ENCODE results near the gene HOXD11. TPM values are rescaled to one million over a fixed set of nuclear protein-coding genes. Genes with fewer than 3 reads are reported as not detected.
A peak's percentile ranks its signal among the peaks of the same experiment; 100 is the strongest.

HOXD11 gene
- total and polyA plus RNA-seq, 2 donors (not counting 3 experiments of a cell fraction or from before 2014, with no cell fraction given), result not detected

- dilution Hi-C loops (cut with MboI; ENCODE audit: extremely low pct_ligation_motif_present, low sequenced_read_pairs), result no loop called here
- POLR2A ChIA-PET, result interaction anchor here (0.7 kb wide), 2 partner anchors 516 to 953 kb away, joined by 3 read pairs; partner anchors contain the start of gene ATF2
- CTCF ChIA-PET, result interaction anchor here (0.9 to 4.7 kb wide), 15 partner anchors 8 to 1041 kb away, joined by 3 to 28 read pairs (median 7); no protein-coding TSS in a partner anchor
Measured at GRCh38 chr2:176121190-176122051, 14.3 kb downstream of the HOXD11 start.

GRCh38 chr2:176122052-176122682, 15.1 kb downstream of the HOXD11 start:
- Histone ChIP-seq H3K9me3 (replicated peaks; ENCODE audit: control insufficient read depth, insufficient read depth, low read length) (no peaks in the 10 kb centered on the region), H3K27ac (ENCODE audit: insufficient read depth, low read depth, low read length) (no peak overlapping the region), H3K9me1 (replicated peaks; ENCODE audit: control insufficient read depth, extremely low read depth, insufficient read depth, low read length) (no peaks in the 10 kb centered on the region), H3K9ac (replicated peaks; ENCODE audit: extremely low read depth, insufficient read depth, low read length) (peak overlapping the region; percentile 17), H3K4me1 (ENCODE audit: control insufficient read depth, extremely low read depth, insufficient read depth, low read length) (peaks cover 12% of the 10 kb centered on the region), H3K4me3 (replicated peaks in 1 of 3; ENCODE audit: insufficient read depth in 1 of 3, low read depth in 1 of 3, low read length in 3 of 3) (peak overlapping the region; percentile 49 to 77 (median 61)), H2AFZ (ENCODE audit: low read depth, low read length) (peak overlapping the region; percentile 89), H3K27me3 (ENCODE audit: control insufficient read depth in 2 of 2, insufficient read depth in 2 of 2, low read length in 2 of 2) (peaks cover 44 to 54% of the 10 kb centered on the region in 2 experiments), H3K4me2 (ENCODE audit: insufficient read depth, low read length) (peak overlapping the region; percentile 80), H3K79me2 (ENCODE audit: control insufficient read depth, insufficient read depth, low read length) (no peaks in the 10 kb centered on the region), H4K20me1 (replicated peaks; ENCODE audit: control insufficient read depth, extremely low read depth, insufficient read depth, low read length) (no peaks in the 10 kb centered on the region), H3K36me3 (ENCODE audit: control insufficient read depth in 2 of 2, extremely low read depth in 1 of 2, insufficient read depth in 2 of 2, low read length in 2 of 2) (no peaks in the 10 kb centered on the region)
- BruUV-seq (replicated peaks), result no TSS peak
- intact Hi-C loops (cut with micrococcal nuclease), result no loop called here
- POLR2A ChIA-PET, result interaction anchor here (1.1 kb wide), 1 partner anchor 1141 kb away, joined by 3 read pairs; no protein-coding TSS in a partner anchor
- peak; percentile 0 for TF ChIP-seq EZH2 (IDR thresholded peaks at IDR 0.05; ENCODE audit: borderline replicate concordance, low read depth, low read length, severe bottlenecking)
- no peak for TF ChIP-seq JUN (IDR thresholded peaks at IDR 0.05; ENCODE audit: borderline replicate concordance, insufficient read depth, insufficient read length, low read depth)
- TF ChIP-seq, protein P1, sequence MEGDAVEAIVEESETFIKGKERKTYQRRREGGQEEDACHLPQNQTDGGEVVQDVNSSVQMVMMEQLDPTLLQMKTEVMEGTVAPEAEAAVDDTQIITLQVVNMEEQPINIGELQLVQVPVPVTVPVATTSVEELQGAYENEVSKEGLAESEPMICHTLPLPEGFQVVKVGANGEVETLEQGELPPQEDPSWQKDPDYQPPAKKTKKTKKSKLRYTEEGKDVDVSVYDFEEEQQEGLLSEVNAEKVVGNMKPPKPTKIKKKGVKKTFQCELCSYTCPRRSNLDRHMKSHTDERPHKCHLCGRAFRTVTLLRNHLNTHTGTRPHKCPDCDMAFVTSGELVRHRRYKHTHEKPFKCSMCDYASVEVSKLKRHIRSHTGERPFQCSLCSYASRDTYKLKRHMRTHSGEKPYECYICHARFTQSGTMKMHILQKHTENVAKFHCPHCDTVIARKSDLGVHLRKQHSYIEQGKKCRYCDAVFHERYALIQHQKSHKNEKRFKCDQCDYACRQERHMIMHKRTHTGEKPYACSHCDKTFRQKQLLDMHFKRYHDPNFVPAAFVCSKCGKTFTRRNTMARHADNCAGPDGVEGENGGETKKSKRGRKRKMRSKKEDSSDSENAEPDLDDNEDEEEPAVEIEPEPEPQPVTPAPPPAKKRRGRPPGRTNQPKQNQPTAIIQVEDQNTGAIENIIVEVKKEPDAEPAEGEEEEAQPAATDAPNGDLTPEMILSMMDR (IDR thresholded peaks at IDR 0.05; ENCODE audit: extremely low read depth in 1 of 2, insufficient read depth in 1 of 2, low read depth in 1 of 2, low read length in 2 of 2), result peak in 1 of 2 donors; percentile 9
- no peak for TF ChIP-seq MAX (IDR thresholded peaks at IDR 0.05; ENCODE audit: insufficient read depth, insufficient read length)
- TF ChIP-seq GATA2 (IDR thresholded peaks at IDR 0.05; ENCODE audit: insufficient read depth, insufficient read length, low read depth, low read length), result no peak
- no peak for TF ChIP-seq MYC (IDR thresholded peaks at IDR 0.05; ENCODE audit: low read depth, low read length)
- no peak for TF ChIP-seq POLR2AphosphoS5 (IDR thresholded peaks at IDR 0.05; ENCODE audit: insufficient read depth, low read depth, low read length)
- no peak for TF ChIP-seq FOS (IDR thresholded peaks at IDR 0.05; ENCODE audit: borderline replicate concordance, insufficient read depth, low read length)
- no peak for TF ChIP-seq POLR2A (IDR thresholded peaks at IDR 0.05; ENCODE audit: low read depth, low read length)
- dilution Hi-C loops (cut with MboI; ENCODE audit: extremely low pct_ligation_motif_present, low sequenced_read_pairs), result no loop called here
- peak; percentile 76 for FAIRE-seq
- CTCF ChIA-PET, result interaction anchor here (0.9 to 4.7 kb wide), 14 partner anchors 9 to 1040 kb away, joined by 3 to 28 read pairs (median 8); no protein-coding TSS in a partner anchor
- no peak for DNase-seq (ENCODE audit: low read depth, low spot score)

More at GRCh38 chr2:176121190-176122051, 14.3 kb downstream of the HOXD11 start:
- H3K27me3 ChIP-seq (ENCODE audit: control insufficient read depth in 2 of 2, insufficient read depth in 2 of 2, low read length in 2 of 2), result peaks cover 50 to 62% of the 10 kb centered on the region in 2 experiments
- BruUV-seq (replicated peaks), result no TSS peak
- H3K27ac ChIP-seq (ENCODE audit: insufficient read depth, low read depth, low read length), result no peak overlapping the region
- H2AFZ ChIP-seq (ENCODE audit: low read depth, low read length), result no peak overlapping the region
- H3K4me1 ChIP-seq (ENCODE audit: control insufficient read depth, extremely low read depth, insufficient read depth, low read length), result peaks cover 15% of the 10 kb centered on the region
- TF ChIP-seq FOS (IDR thresholded peaks at IDR 0.05; ENCODE audit: borderline replicate concordance, insufficient read depth, low read length) (no peak), POLR2AphosphoS5 (IDR thresholded peaks at IDR 0.05; ENCODE audit: insufficient read depth, low read depth, low read length) (no peak), EZH2 (IDR thresholded peaks at IDR 0.05; ENCODE audit: borderline replicate concordance, low read depth, low read length, severe bottlenecking) (peak; percentile 99)
- H3K9me3 ChIP-seq (replicated peaks; ENCODE audit: control insufficient read depth, insufficient read depth, low read length), result no peaks in the 10 kb centered on the region
- FAIRE-seq (no peak), DNase-seq (ENCODE audit: low read depth, low spot score) (no peak)
- no peaks in the 10 kb centered on the region for H3K36me3 ChIP-seq (ENCODE audit: control insufficient read depth in 2 of 2, extremely low read depth in 1 of 2, insufficient read depth in 2 of 2, low read length in 2 of 2)
- H3K9ac ChIP-seq (replicated peaks; ENCODE audit: extremely low read depth, insufficient read depth, low read length), result no peak overlapping the region
- intact Hi-C loops (cut with micrococcal nuclease), result no loop called here
- H3K4me3 ChIP-seq (replicated peaks in 1 of 3; ENCODE audit: insufficient read depth in 1 of 3, low read depth in 1 of 3, low read length in 3 of 3), result peak overlapping the region in 1 of 3 experiments; percentile 49
- H3K9me1 ChIP-seq (replicated peaks; ENCODE audit: control insufficient read depth, extremely low read depth, insufficient read depth, low read length), result no peaks in the 10 kb centered on the region
- no peak overlapping the region for H3K4me2 ChIP-seq (ENCODE audit: insufficient read depth, low read length)
- no peaks in the 10 kb centered on the region for H3K79me2 ChIP-seq (ENCODE audit: control insufficient read depth, insufficient read depth, low read length)
- H4K20me1 ChIP-seq (replicated peaks; ENCODE audit: control insufficient read depth, extremely low read depth, insufficient read depth, low read length), result no peaks in the 10 kb centered on the region

Data from endothelial cell of umbilical vein (primary cell).